HEK293T (cell line): ENCODE data around the gene ITGA4.

Experiments
- CTCF ChIA-PET: fragments of 350-600 bp; formaldehyde crosslinking; extraction: SDS; loops from one replicate; lab custom pipeline; 2021; ENCODE audit warnings: antibody characterized with exemption, inconsistent platforms; lab: Yijun Ruan, JAX
- POLR2A ChIA-PET: fragments of 350-600 bp; formaldehyde crosslinking; extraction: SDS; loops from one replicate; lab custom pipeline; 2020; ENCODE audit warnings: antibody characterized with exemption, inconsistent platforms; lab: Yijun Ruan, JAX
- DNase-seq: peaks from one replicate; pipeline ENCODE4 v3.0.0; 2012; ENCODE audit warnings: mixed read lengths; ENCODE audit errors: extremely low spot score
- ARNT ChIP-seq: fragments of 450-650 bp; IDR thresholded peaks from 2 replicates; pipeline ENCODE4 v1.6.1; 2017; ENCODE audit warnings: mild to moderate bottlenecking
- BHLHE40 ChIP-seq: fragments of 450-650 bp; IDR thresholded peaks from 2 replicates; pipeline ENCODE4 v1.6.1; 2016; ENCODE audit warnings: mild to moderate bottlenecking, moderate library complexity, borderline replicate concordance
- CTBP1 ChIP-seq: fragments of 450-650 bp; IDR thresholded peaks from 2 replicates; pipeline ENCODE4 v1.6.1; 2016; ENCODE audit warnings: borderline replicate concordance
- ELF4 ChIP-seq: fragments of 450-650 bp; IDR thresholded peaks from 2 replicates; pipeline ENCODE4 v1.6.1; 2017; ENCODE audit warnings: antibody characterized with exemption
- FOXA1 ChIP-seq: fragments of 450-650 bp; IDR thresholded peaks from 2 replicates; pipeline ENCODE4 v1.6.1; 2016; ENCODE audit warnings: mild to moderate bottlenecking
- FOXK2 ChIP-seq: fragments of 450-650 bp; IDR thresholded peaks from 2 replicates; pipeline ENCODE4 v1.6.1; 2016; ENCODE audit warnings: mild to moderate bottlenecking
- FOXM1 ChIP-seq: fragments of 450-650 bp; IDR thresholded peaks from 2 replicates; pipeline ENCODE4 v1.6.1; 2017; ENCODE audit warnings: mild to moderate bottlenecking, borderline replicate concordance
- HDGF ChIP-seq: fragments of 450-650 bp; IDR thresholded peaks from 2 replicates; pipeline ENCODE4 v1.6.1; 2017; ENCODE audit warnings: antibody characterized with exemption, borderline replicate concordance
- L3MBTL2 ChIP-seq: fragments of 450-650 bp; conservative IDR thresholded peaks from 2 replicates; pipeline ENCODE4 v1.6.1; 2016; ENCODE audit warnings: mild to moderate bottlenecking
- LEF1 ChIP-seq: fragments of 450-650 bp; IDR thresholded peaks from 2 replicates; pipeline ENCODE4 v1.6.1; 2017; ENCODE audit warnings: mild to moderate bottlenecking, borderline replicate concordance
- NFRKB ChIP-seq: fragments of 450-650 bp; IDR thresholded peaks from 2 replicates; pipeline ENCODE4 v1.6.1; 2016; ENCODE audit warnings: mild to moderate bottlenecking, moderate library complexity
- PKNOX1 ChIP-seq: fragments of 450-650 bp; IDR thresholded peaks from 2 replicates; pipeline ENCODE4 v1.6.1; 2016
- SP1 ChIP-seq: fragments of 450-650 bp; IDR thresholded peaks from 2 replicates; pipeline ENCODE4 v1.6.1; 2017
- SUZ12 ChIP-seq: fragments of 450-650 bp; IDR thresholded peaks from 2 replicates; pipeline ENCODE4 v1.6.1; 2016; ENCODE audit warnings: mild to moderate bottlenecking
- TARDBP ChIP-seq: fragments of 450-650 bp; IDR thresholded peaks from 2 replicates; pipeline ENCODE4 v1.6.1; 2016
- ZNF384 ChIP-seq: fragments of 450-650 bp; IDR thresholded peaks from 2 replicates; pipeline ENCODE4 v1.6.1; 2016

Gene ITGA4

GRCh38 chr2:181457121-181457740, at the start of gene ITGA4:
ITGA4 (plus strand) TSS chr2:181457386; CDS start chr2:181457655, 269 bp downstream.
- CTCF ChIA-PET, result interaction anchor here (0.7 to 1.9 kb wide), 4 partner anchors 9 to 352 kb away, joined by 3 to 8 read pairs (median 6); no protein-coding TSS in a partner anchor
- POLR2A ChIA-PET, result no interaction called here
- no peak for TF ChIP-seq TARDBP
- TF ChIP-seq L3MBTL2, result 0 out of 2 replicates have a peak, but pooled peaks have one; percentile 34
- peak; percentile 81 for DNase-seq

- ChIA-PET POLR2A (no interaction called here), CTCF (no interaction called here)
- no peak for TF ChIP-seq L3MBTL2
- TF ChIP-seq FOXA1, result no peak
- no peak for TF ChIP-seq ARNT
- no peak for TF ChIP-seq PKNOX1
- TF ChIP-seq TARDBP, result no peak
- TF ChIP-seq FOXM1, result no peak
- no peak for DNase-seq
Measured at GRCh38 chr2:181408861-181409260, 48.3 kb upstream of the ITGA4 start.

- POLR2A ChIA-PET, result no interaction called here
- CTCF ChIA-PET, result no interaction called here
- TF ChIP-seq ELF4, result no peak
- TF ChIP-seq NFRKB, result no peak
- no peak for TF ChIP-seq FOXK2
- TF ChIP-seq L3MBTL2, result no peak
- TF ChIP-seq CTBP1, result no peak
- TF ChIP-seq LEF1, result no peak
- no peak for TF ChIP-seq PKNOX1
- TF ChIP-seq SP1, result no peak
- no peak for TF ChIP-seq ARNT
- DNase-seq, result no peak
Measured at GRCh38 chr2:181411105-181411849, 45.9 kb upstream of the ITGA4 start.

GRCh38 chr2:181419129-181419855, 37.9 kb upstream of the ITGA4 start:
- ChIA-PET CTCF (no interaction called here), POLR2A (no interaction called here)
- no peak for DNase-seq
- no peak for TF ChIP-seq LEF1
- no peak for TF ChIP-seq SP1
- no peak for TF ChIP-seq L3MBTL2
- TF ChIP-seq ZNF384, result no peak
- TF ChIP-seq TARDBP, result no peak
- TF ChIP-seq PKNOX1, result no peak
- no peak for TF ChIP-seq HDGF
- no peak for TF ChIP-seq FOXM1

- no peak for DNase-seq
- CTCF ChIA-PET, result no interaction called here
- TF ChIP-seq NFRKB (no peak), ZNF384 (no peak), LEF1 (no peak), BHLHE40 (no peak), ARNT (no peak), SUZ12 (no peak), ELF4 (no peak), PKNOX1 (no peak), FOXM1 (no peak), SP1 (no peak), FOXK2 (no peak), HDGF (no peak), CTBP1 (no peak), L3MBTL2 (no peak), FOXA1 (no peak), TARDBP (no peak)
- POLR2A ChIA-PET, result no interaction called here
Measured at GRCh38 chr2:181420259-181421130, 36.7 kb upstream of the ITGA4 start.
